SH-SY5Y (cell line): ENCODE results near the gene FOXP4.

Experiments used
- GATA2 ChIP-seq: IDR thresholded peaks from 2 replicates; pipeline ENCODE4 v1.6.1; 2011; ENCODE audit warnings: mild to moderate bottlenecking, low read depth, low read length
- GATA3 ChIP-seq: IDR thresholded peaks from 2 replicates; pipeline ENCODE4 v1.6.1; 2011; ENCODE audit warnings: low read depth, mild to moderate bottlenecking, low read length, moderate library complexity

DNA sequence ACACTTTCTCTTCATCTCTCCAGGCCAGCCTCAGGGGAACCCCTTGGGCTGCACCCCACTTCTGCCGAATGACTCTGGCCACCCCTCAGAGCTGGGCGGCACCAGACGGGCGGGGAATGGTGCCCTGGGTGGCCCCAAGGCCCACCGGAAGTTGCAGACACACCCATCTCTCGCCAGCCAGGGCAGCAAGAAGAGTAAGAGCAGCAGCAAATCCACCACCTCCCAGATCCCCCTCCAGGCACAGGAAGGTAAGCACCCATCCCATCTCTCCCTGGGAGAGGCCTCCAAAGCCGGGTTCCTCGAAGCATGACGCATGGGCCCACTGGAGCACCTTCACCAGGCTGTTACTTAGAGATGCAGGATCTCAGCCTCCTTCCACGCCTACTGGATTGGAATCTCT, 103.4 kb downstream of the FOXP4 start:
- TF ChIP-seq GATA2 (no peak), GATA3 (no peak)
